Thyroid gland (tissue), 4 donors: Measurements from ENCODE around the gene GNAQ. TPM values are rescaled to one million over a fixed set of nuclear protein-coding genes. Genes with fewer than 3 reads are reported as not detected.
"Not testable (repeated sequence)": the region's sequence is repeated elsewhere in the genome, so short reads cannot be mapped to it uniquely, and the experiment has no call there.

ENCODE experiments used
- DNase-seq, 2 donors: peaks; one replicate each; pipeline ENCODE4 v3.0.0-alpha.2; 2019
- H3K27ac ChIP-seq, 3 donors: fragments of 200-600 bp; sonication (generic); 1 replicate in 2 of 3; 2 replicates in 1 of 3; pipeline ENCODE4 v1.5.1; 2016 to 2019; ENCODE audit warnings: mild to moderate bottlenecking in 1 of 3, moderate library complexity in 1 of 3
- H3K27me3 ChIP-seq: fragments of 200-600 bp; sonication (generic); one replicate; pipeline ENCODE4 v1.5.1; 2019
- H3K36me3 ChIP-seq, 2 donors: fragments of 200-600 bp; sonication (generic); one replicate each; pipeline ENCODE4 v1.5.1; 2016 to 2019
- H3K4me1 ChIP-seq, 2 donors: fragments of 200-600 bp; sonication (generic); one replicate each; pipeline ENCODE4 v1.5.1; 2017 to 2019
- H3K4me3 ChIP-seq, 3 donors: fragments of 200-600 bp; sonication (generic); replicated peaks in 1 of 3; 1 replicate in 2 of 3; 2 replicates in 1 of 3; pipeline ENCODE4 v1.5.1; 2016; ENCODE audit warnings: mild to moderate bottlenecking in 1 of 3
- H3K9me3 ChIP-seq: fragments of 200-600 bp; sonication (generic); one replicate; pipeline ENCODE4 v1.5.1; 2017
- POLR2A ChIP-seq, 2 donors: fragments of 450-650 bp; IDR thresholded peaks; one replicate each; pipeline ENCODE4 v1.6.1; 2017; ENCODE audit warnings: antibody characterized with exemption in 2 of 2, mild to moderate bottlenecking in 2 of 2, moderate library complexity in 1 of 2
- WGBS, 2 donors: methylation state at CpG; one replicate each; pipeline ENCODE4 v1.1.5; 2017; 5-methylcytosine and 5-hydroxymethylcytosine counted together
- intact Hi-C: fragments of 100-400 bp; cut with DNase I; formaldehyde crosslinking; loops from one replicate; pipeline ENCODE4 v1.15.1; 2023
- total RNA-seq, 4 donors: library from RNA; depleted of rRNA; stranded (reverse); fragments of >200 nt; gene quantifications; one replicate each; pipeline ENCODE4 v1.2.3, GENCODE V29; 2016
- TF ChIP-seq, protein P1 (sequence below), 6 experiments: fragments of 200-600 bp in 3 of 6; fragments of 450-650 bp in 3 of 6; sonication (generic) in 3 of 6; IDR thresholded peaks; one replicate each; pipeline ENCODE4 v1.5.1; 2016 to 2019; ENCODE audit warnings: antibody characterized with exemption in 6 of 6, mild to moderate bottlenecking in 2 of 6, inconsistent platforms in 1 of 6, moderate library complexity in 1 of 6

Gene GNAQ
- total RNA-seq, 4 donors from 2014 or later, result 40.0 to 60.8 (median 58.1) TPM

DNA sequence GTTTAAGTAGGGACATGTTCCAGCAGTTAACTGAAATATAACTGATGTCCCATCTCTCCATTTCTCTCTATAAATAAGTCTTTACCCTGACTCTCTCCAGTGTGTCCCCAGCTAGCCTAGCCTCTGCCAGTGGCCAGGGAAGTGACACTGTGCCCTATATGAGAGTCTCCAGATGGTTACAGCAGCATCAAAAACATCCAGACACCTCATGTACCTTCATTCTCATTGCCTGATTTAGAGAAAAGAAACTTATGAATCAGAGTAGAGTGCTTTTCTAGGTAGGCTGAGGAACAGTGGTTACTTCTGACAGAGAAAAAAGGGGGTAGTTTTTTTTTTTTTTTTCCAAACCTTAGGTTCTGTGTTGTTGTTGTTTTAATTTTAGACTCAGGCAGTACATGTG lies 148.5 kb downstream of the GNAQ start:
- Histone ChIP-seq H3K9me3 (no peaks in the 10 kb centered on the region), H3K27me3 (no peaks in the 10 kb centered on the region), H3K27ac (peak overlapping the region; percentile 37 to 88 (median 78)), H3K4me3 (no peak overlapping the region), H3K4me1 (peaks cover 71 to 76% of the 10 kb centered on the region in 2 donors), H3K36me3 (no peaks in the 10 kb centered on the region)
- intact Hi-C loops, result no loop called here
- TF ChIP-seq, protein P1, sequence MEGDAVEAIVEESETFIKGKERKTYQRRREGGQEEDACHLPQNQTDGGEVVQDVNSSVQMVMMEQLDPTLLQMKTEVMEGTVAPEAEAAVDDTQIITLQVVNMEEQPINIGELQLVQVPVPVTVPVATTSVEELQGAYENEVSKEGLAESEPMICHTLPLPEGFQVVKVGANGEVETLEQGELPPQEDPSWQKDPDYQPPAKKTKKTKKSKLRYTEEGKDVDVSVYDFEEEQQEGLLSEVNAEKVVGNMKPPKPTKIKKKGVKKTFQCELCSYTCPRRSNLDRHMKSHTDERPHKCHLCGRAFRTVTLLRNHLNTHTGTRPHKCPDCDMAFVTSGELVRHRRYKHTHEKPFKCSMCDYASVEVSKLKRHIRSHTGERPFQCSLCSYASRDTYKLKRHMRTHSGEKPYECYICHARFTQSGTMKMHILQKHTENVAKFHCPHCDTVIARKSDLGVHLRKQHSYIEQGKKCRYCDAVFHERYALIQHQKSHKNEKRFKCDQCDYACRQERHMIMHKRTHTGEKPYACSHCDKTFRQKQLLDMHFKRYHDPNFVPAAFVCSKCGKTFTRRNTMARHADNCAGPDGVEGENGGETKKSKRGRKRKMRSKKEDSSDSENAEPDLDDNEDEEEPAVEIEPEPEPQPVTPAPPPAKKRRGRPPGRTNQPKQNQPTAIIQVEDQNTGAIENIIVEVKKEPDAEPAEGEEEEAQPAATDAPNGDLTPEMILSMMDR (IDR thresholded peaks at IDR 0.05), result no peak
- TF ChIP-seq POLR2A (IDR thresholded peaks at IDR 0.05), result no peak
- DNase-seq, result no peak

DNA sequence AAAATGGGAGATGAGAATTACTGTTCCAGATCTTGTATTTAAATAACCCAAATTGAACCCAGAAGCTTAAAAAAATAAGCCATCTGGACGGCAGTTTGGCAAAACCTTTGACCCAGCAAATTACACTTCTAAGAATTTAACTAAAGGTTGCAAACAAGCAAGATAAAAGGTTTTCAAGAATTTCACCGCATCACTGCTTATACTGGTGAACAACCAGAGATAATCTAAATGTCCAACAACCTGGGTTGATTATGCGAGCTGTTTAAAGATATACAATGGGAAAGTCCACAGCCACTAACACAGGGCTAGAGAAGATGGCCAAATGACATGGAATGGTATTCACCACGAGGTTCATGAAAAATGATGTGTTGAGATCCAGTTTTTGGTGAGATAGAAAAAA lies 149.3 kb downstream of the GNAQ start:
- no peak for DNase-seq
- intact Hi-C loops, result no loop called here
- TF ChIP-seq, protein P1 (IDR thresholded peaks at IDR 0.05), result no peak
- TF ChIP-seq POLR2A (IDR thresholded peaks at IDR 0.05), result no peak
- no peaks in the 10 kb centered on the region for H3K36me3 ChIP-seq
- H3K9me3 ChIP-seq, result no peaks in the 10 kb centered on the region
- WGBS, 2 donors, result 50 to 51% methylated on average over 4 of the region's 4 CpGs
- peak overlapping the region; percentile 37 to 88 (median 78) for H3K27ac ChIP-seq
- no peaks in the 10 kb centered on the region for H3K27me3 ChIP-seq
- peaks cover 72 to 76% of the 10 kb centered on the region in 2 donors for H3K4me1 ChIP-seq
- no peak overlapping the region for H3K4me3 ChIP-seq

DNA sequence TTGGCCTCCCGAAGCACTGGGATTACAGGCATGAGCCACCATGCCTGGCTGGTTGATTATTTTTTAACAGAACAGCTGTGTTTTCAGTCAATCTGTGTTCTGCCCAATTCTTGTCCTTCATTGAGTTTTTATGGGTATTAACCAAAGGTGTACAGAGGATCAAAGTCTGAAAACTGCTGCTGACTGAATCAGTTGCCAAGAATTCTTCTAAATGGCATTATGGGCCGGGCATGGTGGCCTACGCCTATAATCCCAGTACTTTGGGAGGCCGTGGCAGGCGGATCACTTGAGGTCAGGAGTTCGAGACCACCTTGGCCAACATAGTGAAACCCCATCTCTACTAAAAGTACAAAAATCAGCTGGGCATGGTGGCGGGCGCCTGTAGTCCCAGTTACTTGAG lies 150.0 kb downstream of the GNAQ start:
- intact Hi-C loops, H3K36me3 ChIP-seq, H3K27me3 ChIP-seq, H3K4me3 ChIP-seq, H3K9me3 ChIP-seq, DNase-seq: not testable (repeated sequence)
- H3K4me1 ChIP-seq, result peaks cover 78 to 79% of the 10 kb centered on the region in 2 donors
- peak overlapping the region; percentile 37 to 88 (median 78) for H3K27ac ChIP-seq
- WGBS, 2 donors, result 94 to 99% methylated on average over 8 of the region's 8 CpGs

DNA sequence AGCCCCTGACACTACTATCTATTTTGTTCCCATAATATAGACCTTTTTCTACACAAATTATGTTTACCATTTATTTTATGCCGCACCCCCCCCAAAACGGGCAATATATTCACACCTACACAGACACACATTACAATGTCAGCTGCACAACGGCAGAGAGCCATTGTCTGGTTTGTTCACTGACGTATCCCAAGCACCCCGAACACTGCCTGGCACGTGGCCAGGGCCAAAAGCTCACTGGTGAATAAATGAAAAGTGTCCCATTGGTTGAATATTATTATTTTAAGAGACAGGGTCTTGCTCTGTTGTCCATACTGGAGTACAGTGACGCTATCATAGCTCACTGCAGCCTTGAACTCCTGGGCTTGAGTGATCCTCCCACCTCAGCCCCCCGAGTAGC lies 150.5 kb downstream of the GNAQ start:
- H3K4me1 ChIP-seq, result peaks cover 80 to 83% of the 10 kb centered on the region in 2 donors
- no peaks in the 10 kb centered on the region for H3K27me3 ChIP-seq
- H3K27ac ChIP-seq, result peak overlapping the region; percentile 37 to 88 (median 78)
- H3K9me3 ChIP-seq, result no peaks in the 10 kb centered on the region
- intact Hi-C loops, result no loop called here
- no peak overlapping the region for H3K4me3 ChIP-seq
- no peaks in the 10 kb centered on the region for H3K36me3 ChIP-seq
- WGBS, 2 donors, result 79 to 82% methylated on average over 8 of the region's 8 CpGs
- TF ChIP-seq POLR2A (IDR thresholded peaks at IDR 0.05), result no peak
- TF ChIP-seq, protein P1 (IDR thresholded peaks at IDR 0.05), result no peak
- no peak for DNase-seq

DNA sequence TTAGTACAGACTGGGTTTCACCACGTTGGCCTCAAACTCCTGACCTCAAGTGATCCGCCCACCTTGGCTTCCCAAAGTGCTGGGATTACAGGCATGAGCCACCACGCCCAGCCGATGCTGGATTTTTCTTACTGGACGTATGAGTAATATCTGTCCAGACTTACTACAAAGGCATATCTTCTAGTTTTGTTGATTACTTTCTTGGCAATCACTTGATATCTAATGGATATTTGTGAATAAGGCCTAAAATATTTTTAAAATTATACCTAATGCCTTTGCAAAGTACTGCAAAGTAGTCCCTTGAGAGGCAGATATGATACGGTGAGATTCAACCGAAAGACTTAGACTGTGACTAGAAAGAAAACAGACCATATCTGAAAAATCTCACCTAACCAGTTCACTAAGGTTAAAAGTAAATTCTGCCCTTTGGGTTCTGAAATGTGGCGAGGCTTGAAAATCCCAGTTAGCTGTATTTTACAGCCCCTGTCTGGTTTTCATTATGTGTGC lies 152.1 kb downstream of the GNAQ start:
- H3K27me3 ChIP-seq, result no peaks in the 10 kb centered on the region
- DNase-seq, result peak in 1 of 2 donors; percentile 21
- H3K36me3 ChIP-seq, result no peaks in the 10 kb centered on the region
- no peaks in the 10 kb centered on the region for H3K9me3 ChIP-seq
- H3K4me3 ChIP-seq, result no peak overlapping the region
- peaks cover 70 to 73% of the 10 kb centered on the region in 2 donors for H3K4me1 ChIP-seq
- intact Hi-C loops, result no loop called here
- peak overlapping the region; percentile 41 to 88 (median 78) for H3K27ac ChIP-seq
- TF ChIP-seq, protein P1 (IDR thresholded peaks at IDR 0.05), result no peak
- TF ChIP-seq POLR2A (IDR thresholded peaks at IDR 0.05), result no peak
- 60% methylated on average over 8 of the region's 8 CpGs for WGBS, 2 donors

DNA sequence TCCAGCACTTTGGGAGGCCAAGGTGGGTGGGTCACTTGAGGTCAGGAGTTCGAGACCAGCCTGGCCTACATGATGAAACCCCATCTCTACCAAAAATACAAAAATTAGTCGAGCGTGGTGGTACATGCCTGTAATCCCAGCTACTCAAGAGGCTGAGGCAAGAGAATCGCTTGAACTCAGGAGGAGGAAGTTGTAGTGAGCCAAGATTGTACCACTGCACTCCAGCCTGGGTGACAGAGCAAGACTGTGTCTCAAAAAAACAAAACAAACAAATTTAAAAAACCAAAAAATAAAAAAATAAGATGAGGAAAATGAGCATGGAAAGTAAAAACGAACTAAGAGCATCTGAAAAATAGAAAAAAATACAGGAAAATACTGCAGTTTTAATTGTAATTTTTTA lies 152.8 kb downstream of the GNAQ start:
- intact Hi-C loops, H3K36me3 ChIP-seq, H3K9me3 ChIP-seq, H3K27me3 ChIP-seq, H3K4me3 ChIP-seq: not testable (repeated sequence)
- 41 to 45% methylated on average over 5 of the region's 5 CpGs for WGBS, 2 donors
- H3K4me1 ChIP-seq, result peaks cover 63 to 66% of the 10 kb centered on the region in 2 donors
- peak; percentile 44 to 52 for DNase-seq
- H3K27ac ChIP-seq, result peak overlapping the region; percentile 41 to 88 (median 78)
